ENCODE results near the gene ADAT3.

- TF ChIP-seq, protein P1, sequence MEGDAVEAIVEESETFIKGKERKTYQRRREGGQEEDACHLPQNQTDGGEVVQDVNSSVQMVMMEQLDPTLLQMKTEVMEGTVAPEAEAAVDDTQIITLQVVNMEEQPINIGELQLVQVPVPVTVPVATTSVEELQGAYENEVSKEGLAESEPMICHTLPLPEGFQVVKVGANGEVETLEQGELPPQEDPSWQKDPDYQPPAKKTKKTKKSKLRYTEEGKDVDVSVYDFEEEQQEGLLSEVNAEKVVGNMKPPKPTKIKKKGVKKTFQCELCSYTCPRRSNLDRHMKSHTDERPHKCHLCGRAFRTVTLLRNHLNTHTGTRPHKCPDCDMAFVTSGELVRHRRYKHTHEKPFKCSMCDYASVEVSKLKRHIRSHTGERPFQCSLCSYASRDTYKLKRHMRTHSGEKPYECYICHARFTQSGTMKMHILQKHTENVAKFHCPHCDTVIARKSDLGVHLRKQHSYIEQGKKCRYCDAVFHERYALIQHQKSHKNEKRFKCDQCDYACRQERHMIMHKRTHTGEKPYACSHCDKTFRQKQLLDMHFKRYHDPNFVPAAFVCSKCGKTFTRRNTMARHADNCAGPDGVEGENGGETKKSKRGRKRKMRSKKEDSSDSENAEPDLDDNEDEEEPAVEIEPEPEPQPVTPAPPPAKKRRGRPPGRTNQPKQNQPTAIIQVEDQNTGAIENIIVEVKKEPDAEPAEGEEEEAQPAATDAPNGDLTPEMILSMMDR (tag by site-specific recombination; IDR thresholded peaks at IDR 0.05): no peak
- TF ChIP-seq TCF7L2 (IDR thresholded peaks at IDR 0.05; ENCODE audit: borderline replicate concordance, low read depth, low read length): no peak
- TF ChIP-seq, protein P2, sequence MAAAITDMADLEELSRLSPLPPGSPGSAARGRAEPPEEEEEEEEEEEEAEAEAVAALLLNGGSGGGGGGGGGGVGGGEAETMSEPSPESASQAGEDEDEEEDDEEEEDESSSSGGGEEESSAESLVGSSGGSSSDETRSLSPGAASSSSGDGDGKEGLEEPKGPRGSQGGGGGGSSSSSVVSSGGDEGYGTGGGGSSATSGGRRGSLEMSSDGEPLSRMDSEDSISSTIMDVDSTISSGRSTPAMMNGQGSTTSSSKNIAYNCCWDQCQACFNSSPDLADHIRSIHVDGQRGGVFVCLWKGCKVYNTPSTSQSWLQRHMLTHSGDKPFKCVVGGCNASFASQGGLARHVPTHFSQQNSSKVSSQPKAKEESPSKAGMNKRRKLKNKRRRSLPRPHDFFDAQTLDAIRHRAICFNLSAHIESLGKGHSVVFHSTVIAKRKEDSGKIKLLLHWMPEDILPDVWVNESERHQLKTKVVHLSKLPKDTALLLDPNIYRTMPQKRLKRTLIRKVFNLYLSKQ (tag by site-specific recombination; IDR thresholded peaks at IDR 0.05; ENCODE audit: borderline replicate concordance): no peak
- TF ChIP-seq YY1 (tag by site-specific recombination; IDR thresholded peaks at IDR 0.05): no peak
- TF ChIP-seq ZNF621 (tag by site-specific recombination; IDR thresholded peaks at IDR 0.05): no peak
- no peak for TF ChIP-seq ZNF423 (tag by site-specific recombination; IDR thresholded peaks at IDR 0.05)
- no peak for TF ChIP-seq ZFP37 (tag by site-specific recombination; IDR thresholded peaks at IDR 0.05)
- TF ChIP-seq ZBTB7A (tag by site-specific recombination; IDR thresholded peaks at IDR 0.05; ENCODE audit: low read depth): no peak
- TF ChIP-seq ZNF274 (IDR thresholded peaks at IDR 0.05; ENCODE audit: low read length): no peak
- TF ChIP-seq ZNF274 (tag by site-specific recombination; IDR thresholded peaks at IDR 0.05; ENCODE audit: borderline replicate concordance): no peak
Measured at GRCh38 chr19:1909761-1910080, 4.5 kb downstream of the ADAT3 start.
